Measurements from ENCODE around the gene DCST2. TPM values are rescaled to one million over a fixed set of nuclear protein-coding genes. Genes with fewer than 3 reads are reported as not detected.

DCST2 gene
- total RNA-seq, 1 experiment from 2014 or later = 0.61 TPM

- no peak for DNase-seq
- no peak overlapping the region for H3K4me3 Mint-ChIP-seq (ENCODE audit: unreplicated experiment)
- Histone ChIP-seq H3K36me3 (ENCODE audit: control insufficient read depth, insufficient read depth, low read length) (no peaks in the 10 kb centered on the region), H3K27me3 (replicated peaks; ENCODE audit: control insufficient read depth, insufficient read depth, low read length) (no peaks in the 10 kb centered on the region), H3K4me3 (ENCODE audit: low read depth, low read length) (no peak overlapping the region), H3K9me3 (no peaks in the 10 kb centered on the region), H3K4me1 (peaks cover 10% of the 10 kb centered on the region; the same call in 1 of the 2 replicates)
- ChIA-PET CTCF (interaction anchor here (0.7 to 2.0 kb wide), 5 partner anchors 10 to 133 kb away, joined by 3 to 6 read pairs (median 4); partner anchors contain the start of gene KRTCAP2), POLR2A (no interaction called here)
- peaks cover 17% of the 10 kb centered on the region for H3K4me1 Mint-ChIP-seq (ENCODE audit: low read depth, unreplicated experiment)
- intact Hi-C loops (cut with micrococcal nuclease; ENCODE audit: unreplicated experiment) = no loop called here
- H3K27me3 Mint-ChIP-seq (ENCODE audit: insufficient read depth, unreplicated experiment) = no peaks in the 10 kb centered on the region
- BruUV-seq (replicated peaks) = no TSS peak
- H3K36me3 Mint-ChIP-seq (ENCODE audit: insufficient read depth, unreplicated experiment) = no peaks in the 10 kb centered on the region
- H3K27ac Mint-ChIP-seq (ENCODE audit: unreplicated experiment) = no peak overlapping the region
- no peaks in the 10 kb centered on the region for H3K9me3 Mint-ChIP-seq (ENCODE audit: unreplicated experiment)
- no peak for TF ChIP-seq CTCF (IDR thresholded peaks at IDR 0.05; ENCODE audit: insufficient read depth in 1 of 2, low read depth in 1 of 2, low read length in 1 of 2, severe bottlenecking in 1 of 2, unreplicated experiment in 1 of 2)
These were observed 6.9 kb upstream of the DCST2 start for GRCh38 chr1:155040358-155041093.

GRCh38 chr1:155039308-155039669 lies 5.7 kb upstream of the DCST2 start:
- peaks cover 4% of the 10 kb centered on the region for H3K27me3 Mint-ChIP-seq (ENCODE audit: insufficient read depth, unreplicated experiment)
- Histone ChIP-seq H3K27me3 (replicated peaks; ENCODE audit: control insufficient read depth, insufficient read depth, low read length) (no peaks in the 10 kb centered on the region), H3K4me1 (peaks cover 10% of the 10 kb centered on the region; the same call in 1 of the 2 replicates), H3K36me3 (ENCODE audit: control insufficient read depth, insufficient read depth, low read length) (no peaks in the 10 kb centered on the region), H3K4me3 (ENCODE audit: low read depth, low read length) (no peak overlapping the region), H3K9me3 (no peaks in the 10 kb centered on the region)
- H3K36me3 Mint-ChIP-seq (ENCODE audit: insufficient read depth, unreplicated experiment) = no peaks in the 10 kb centered on the region
- no peak overlapping the region for H3K27ac Mint-ChIP-seq (ENCODE audit: unreplicated experiment)
- H3K4me1 Mint-ChIP-seq (ENCODE audit: low read depth, unreplicated experiment) = peaks cover 17% of the 10 kb centered on the region
- TF ChIP-seq CTCF (IDR thresholded peaks at IDR 0.05; ENCODE audit: insufficient read depth in 1 of 2, low read depth in 1 of 2, low read length in 1 of 2, severe bottlenecking in 1 of 2, unreplicated experiment in 1 of 2) = no peak
- no peaks in the 10 kb centered on the region for H3K9me3 Mint-ChIP-seq (ENCODE audit: unreplicated experiment)
- H3K4me3 Mint-ChIP-seq (ENCODE audit: unreplicated experiment) = no peak overlapping the region
- ChIA-PET POLR2A (no interaction called here), CTCF (interaction anchor here (0.6 to 2.4 kb wide), 6 partner anchors 9 to 155 kb away, joined by 3 to 6 read pairs (median 5); partner anchors contain the start of gene ADAM15)
- no TSS peak for BruUV-seq (replicated peaks)
- intact Hi-C loops (cut with micrococcal nuclease; ENCODE audit: unreplicated experiment) = no loop called here
- no peak for DNase-seq

- POLR2A ChIA-PET = no interaction called here
- TF ChIP-seq CTCF (IDR thresholded peaks at IDR 0.05; ENCODE audit: insufficient read depth in 1 of 2, low read depth in 1 of 2, low read length in 1 of 2, severe bottlenecking in 1 of 2, unreplicated experiment in 1 of 2) = no peak
- Mint-ChIP-seq H3K27me3 (ENCODE audit: insufficient read depth, unreplicated experiment) (peaks cover 4% of the 10 kb centered on the region), H3K9me3 (ENCODE audit: unreplicated experiment) (no peaks in the 10 kb centered on the region), H3K4me3 (ENCODE audit: unreplicated experiment) (no peak overlapping the region), H3K27ac (ENCODE audit: unreplicated experiment) (no peak overlapping the region), H3K36me3 (ENCODE audit: insufficient read depth, unreplicated experiment) (no peaks in the 10 kb centered on the region), H3K4me1 (ENCODE audit: low read depth, unreplicated experiment) (peaks cover 14% of the 10 kb centered on the region)
- Histone ChIP-seq H3K4me1 (peaks cover 8% of the 10 kb centered on the region; the same call in 1 of the 2 replicates), H3K9me3 (no peaks in the 10 kb centered on the region), H3K36me3 (ENCODE audit: control insufficient read depth, insufficient read depth, low read length) (no peaks in the 10 kb centered on the region), H3K27me3 (replicated peaks; ENCODE audit: control insufficient read depth, insufficient read depth, low read length) (no peaks in the 10 kb centered on the region), H3K4me3 (ENCODE audit: low read depth, low read length) (no peak overlapping the region)
- no TSS peak for BruUV-seq (replicated peaks)
- CTCF ChIA-PET = interaction anchor here (0.6 to 2.4 kb wide), 5 partner anchors 12 to 105 kb away, joined by 3 to 6 read pairs (median 4); partner anchors contain the start of gene ADAM15
- no peak for DNase-seq
- intact Hi-C loops (cut with micrococcal nuclease; ENCODE audit: unreplicated experiment) = no loop called here
These were observed 5.2 kb upstream of the DCST2 start for GRCh38 chr1:155038602-155039307.
